SK-N-MC (cell line): ENCODE measurements around the gene POLD4.

Source experiments
- EZH2 ChIP-seq: fragments of 200-600 bp; sonication (generic); IDR thresholded peaks from one replicate; pipeline ENCODE4 v1.6.1; 2017; ENCODE audit warnings: antibody characterized with exemption
- FOXP2 ChIP-seq: optimal IDR thresholded peaks from 2 replicates; pipeline ENCODE3; 2011; ENCODE audit warnings: mild to moderate bottlenecking, moderate library complexity; ENCODE audit not compliant: insufficient read depth; ENCODE audit errors: extremely low read length, control extremely low read depth
- POLR2AphosphoS5 ChIP-seq: IDR thresholded peaks from 2 replicates; pipeline ENCODE4 v1.6.1; 2012; ENCODE audit warnings: mild to moderate bottlenecking, low read depth, low read length, borderline replicate concordance

GRCh38 chr11:67397986-67398660 is 44.8 kb upstream of the POLD4 start:
- TF ChIP-seq EZH2 (no peak), POLR2AphosphoS5 (no peak), FOXP2 (no peak)
